Fibroblast of skin of abdomen (primary cell): ENCODE measurements around the gene CFAP119.

Source experiments
- DNase-seq: peaks from one replicate; pipeline ENCODE4 v3.0.0-alpha.2; 2013

Gene CFAP119

DNA sequence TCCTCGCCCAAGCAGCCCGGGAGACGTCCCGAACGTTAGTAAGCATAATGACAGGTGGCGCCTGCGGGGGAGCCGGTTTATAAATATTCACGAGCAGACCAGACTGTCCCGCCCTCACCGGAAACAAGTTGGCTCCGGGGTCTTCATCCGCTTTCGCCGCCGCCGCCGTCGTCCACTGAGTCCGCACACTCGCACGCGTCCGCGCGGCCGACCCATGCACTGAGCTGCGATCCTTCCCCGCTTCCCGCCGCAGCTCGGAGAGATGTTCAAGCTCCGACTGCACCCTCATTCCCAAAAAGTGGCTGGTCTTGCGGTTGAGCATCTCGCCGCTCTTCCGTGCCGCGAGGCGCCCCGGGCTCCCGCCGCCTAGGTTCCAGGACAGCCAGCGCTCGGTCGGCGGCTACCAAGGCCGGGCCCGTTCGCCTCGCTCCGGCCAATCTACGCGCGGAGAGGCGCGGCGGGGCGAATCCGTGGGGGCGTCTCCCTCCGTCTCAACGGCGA, 385 bp downstream of the CFAP119 start:
- DNase-seq: peak; percentile 23

GRCh38 chr16:30760577-30761426, 1.1 kb downstream of the CFAP119 start:
- DNase-seq: no peak

DNA sequence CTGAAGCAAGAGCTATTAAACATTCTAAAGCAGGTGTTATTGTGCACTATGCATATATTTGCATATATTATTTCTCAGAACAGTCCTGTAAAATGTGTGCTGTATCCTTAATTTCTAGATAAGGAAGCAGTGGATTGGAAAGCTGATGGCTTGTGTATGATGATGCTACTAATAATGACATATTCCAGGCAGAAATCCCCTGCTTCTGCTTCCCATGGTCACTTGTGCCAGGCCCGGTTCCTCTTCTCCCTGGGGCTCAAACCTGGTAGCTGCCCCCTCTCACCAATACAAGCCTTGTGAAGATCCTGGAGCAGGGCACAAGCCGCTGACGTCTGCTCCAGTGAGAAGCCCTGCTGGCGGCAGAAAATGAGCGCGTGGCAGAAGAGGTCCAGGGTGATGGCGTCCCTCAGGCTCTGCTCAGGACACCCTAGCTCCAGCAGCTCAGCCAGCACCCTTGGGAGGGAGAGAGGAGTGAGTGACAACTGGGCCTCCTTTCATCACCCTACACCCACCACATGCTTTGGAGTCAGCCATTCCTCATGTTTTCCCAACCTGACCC, 1.8 kb downstream of the CFAP119 start:
- DNase-seq: no peak

DNA sequence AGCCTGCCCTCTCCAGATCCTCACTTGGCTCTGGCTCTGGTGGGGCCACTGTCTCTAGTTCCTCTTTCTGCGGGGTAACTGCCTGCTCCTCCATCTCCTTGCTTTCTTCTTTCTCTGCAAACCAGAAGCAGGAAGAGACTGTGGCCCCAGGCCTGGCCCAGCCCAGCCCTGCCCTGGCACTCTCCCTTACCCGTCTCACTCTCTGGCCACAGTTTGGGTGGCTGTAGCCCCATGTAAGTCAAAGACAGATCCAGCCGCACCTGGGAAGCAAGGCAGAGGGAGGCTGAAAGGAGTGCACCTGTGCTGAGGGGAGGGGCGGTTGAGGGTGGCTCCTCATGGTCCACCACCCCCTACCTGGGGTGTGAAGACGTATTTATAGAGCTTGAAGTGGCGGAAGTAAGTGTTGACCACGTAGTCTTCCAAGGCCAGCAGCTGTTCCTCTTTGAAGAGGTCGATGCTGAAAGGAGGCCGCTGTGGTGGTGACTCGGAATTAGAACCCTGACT, 2.8 kb downstream of the CFAP119 start:
- DNase-seq: no peak

DNA sequence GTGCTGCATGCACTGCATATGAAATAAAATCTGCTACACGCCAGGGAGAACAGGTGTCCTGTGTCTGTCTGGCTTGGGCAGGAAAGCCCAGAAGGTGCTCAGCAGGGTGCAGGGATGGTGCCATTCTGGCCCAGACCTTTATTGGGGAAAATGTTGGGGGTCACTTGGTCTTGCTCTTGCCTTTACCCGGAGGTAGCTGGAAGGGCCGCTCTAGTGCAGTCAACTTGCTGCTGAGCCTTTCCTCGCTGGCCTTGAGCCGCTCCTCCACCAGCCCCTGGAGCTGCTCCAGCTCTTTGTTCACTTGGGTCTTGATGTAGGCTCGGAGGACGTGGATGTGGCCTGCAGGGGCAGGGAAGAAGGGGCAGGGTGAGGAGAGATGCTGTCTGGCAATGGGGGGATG, 4.5 kb downstream of the CFAP119 start:
- no peak for DNase-seq

DNA sequence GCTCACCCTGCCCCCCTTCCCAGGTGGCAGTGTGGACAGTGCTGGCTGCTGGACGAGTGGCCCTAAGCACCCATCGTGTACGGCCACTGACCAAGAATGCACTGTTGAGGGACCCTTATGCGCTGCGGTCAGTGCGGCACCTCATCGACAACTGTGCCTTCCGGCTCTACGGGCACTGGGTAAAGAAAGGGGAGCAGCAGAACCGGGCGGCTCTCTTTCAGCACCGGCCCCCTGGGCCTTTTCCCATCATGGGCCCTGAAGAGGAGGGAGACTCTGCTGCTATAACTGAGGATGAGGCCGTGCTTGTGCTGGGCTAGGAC, 5.1 kb downstream of the CFAP119 start:
- no peak for DNase-seq

DNA sequence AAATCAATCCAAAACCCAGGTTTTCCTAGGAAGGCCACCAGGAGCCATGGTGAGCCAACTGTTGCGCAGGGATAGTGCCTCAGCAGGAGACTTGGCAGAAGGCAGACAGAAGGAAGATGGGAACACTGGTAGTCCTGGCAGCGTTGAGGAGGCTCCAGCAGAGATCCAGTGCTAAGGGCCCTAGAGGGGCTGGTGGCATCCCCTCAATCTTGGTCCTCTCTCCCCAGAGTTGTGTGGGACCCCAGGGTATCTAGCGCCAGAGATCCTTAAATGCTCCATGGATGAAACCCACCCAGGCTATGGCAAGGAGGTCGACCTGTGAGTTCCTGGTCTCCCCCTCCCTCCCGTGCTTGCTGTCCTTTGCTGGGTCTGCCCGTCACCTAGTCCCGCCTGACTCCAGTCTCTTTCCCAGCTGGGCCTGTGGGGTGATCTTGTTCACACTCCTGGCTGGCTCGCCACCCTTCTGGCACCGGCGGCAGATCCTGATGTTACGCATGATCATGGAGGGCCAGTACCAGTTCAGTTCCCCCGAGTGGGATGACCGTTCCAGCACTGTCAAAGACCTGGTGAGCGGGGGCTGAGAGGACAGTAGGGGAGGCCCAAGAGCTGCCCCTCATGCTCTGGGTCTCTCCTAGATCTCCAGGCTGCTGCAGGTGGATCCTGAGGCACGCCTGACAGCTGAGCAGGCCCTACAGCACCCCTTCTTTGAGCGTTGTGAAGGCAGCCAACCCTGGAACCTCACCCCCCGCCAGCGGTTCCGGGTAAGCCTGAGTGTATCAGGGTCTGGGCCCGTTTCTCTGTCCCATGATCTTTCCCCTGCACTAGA, 5.7 kb downstream of the CFAP119 start:
- DNase-seq: no peak

DNA sequence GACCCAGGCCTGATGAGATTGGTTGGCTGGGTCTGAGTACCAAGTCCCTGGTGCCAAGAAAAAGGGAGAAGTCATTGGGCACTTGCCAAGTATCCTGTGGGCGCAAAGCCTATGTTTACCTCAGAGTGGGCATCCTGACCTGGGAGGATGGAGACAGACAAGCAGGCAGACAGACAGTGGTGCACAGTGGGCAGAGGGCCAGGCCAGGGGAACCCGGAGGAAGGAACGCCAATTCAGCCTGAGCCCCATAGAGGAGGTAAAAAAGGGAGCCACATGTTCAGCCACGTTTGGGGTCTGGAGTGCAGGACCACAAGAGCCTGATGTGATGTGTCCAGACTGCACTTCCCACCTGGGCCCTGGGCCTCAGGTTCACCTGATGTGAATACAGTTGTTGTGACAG, 8.3 kb downstream of the CFAP119 start:
- no peak for DNase-seq

DNA sequence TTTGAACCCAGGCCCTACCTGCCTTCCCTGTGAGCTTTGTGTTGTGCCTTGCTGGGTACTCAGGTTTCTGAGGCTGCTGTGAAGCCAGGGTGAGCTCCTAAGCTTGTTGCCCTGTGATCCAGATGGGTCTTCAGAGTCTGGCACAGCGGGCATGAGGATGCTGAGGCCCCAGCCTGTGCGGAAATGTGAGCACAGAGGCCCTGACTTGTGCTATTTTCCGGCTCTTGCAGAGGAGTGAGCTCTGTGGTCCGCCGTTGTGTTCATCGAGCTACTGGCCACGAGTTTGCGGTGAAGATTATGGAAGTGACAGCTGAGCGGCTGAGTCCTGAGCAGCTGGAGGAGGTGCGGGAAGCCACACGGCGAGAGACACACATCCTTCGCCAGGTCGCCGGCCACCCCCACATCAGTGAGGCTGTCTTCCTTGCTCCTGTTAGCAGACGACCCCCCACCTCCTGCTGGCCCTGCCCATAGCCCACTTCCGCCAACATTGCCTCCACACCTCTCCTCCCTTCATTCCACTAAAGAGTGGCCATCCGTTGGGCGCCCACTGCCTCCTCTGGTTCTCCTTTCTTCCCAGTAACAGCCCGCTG, 10.9 kb downstream of the CFAP119 start:
- no peak for DNase-seq

DNA sequence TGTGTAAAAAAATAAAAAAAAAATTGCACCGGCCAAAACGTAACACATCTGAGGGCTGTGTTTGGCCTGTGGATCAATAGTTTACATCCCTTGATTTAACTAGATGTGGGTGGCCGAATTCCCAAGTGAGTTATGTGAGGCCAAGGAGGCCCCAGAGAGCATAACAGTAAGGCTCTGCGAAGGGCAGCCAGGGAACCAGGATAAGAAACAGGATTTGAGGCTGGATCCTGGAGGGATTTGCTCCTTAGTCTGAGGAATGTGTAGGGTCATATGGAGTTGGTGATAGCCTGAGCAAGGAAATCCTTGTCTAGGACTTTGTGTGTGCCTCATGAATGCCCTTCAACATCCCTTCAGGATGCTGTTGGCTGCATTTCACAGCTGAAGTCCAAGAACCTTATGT, 11.7 kb downstream of the CFAP119 start:
- DNase-seq: no peak

- peak; percentile 34 for DNase-seq
Observed at GRCh38 chr16:30748634-30749445, 13.0 kb downstream of the CFAP119 start.

GRCh38 chr16:30747799-30748633, 13.8 kb downstream of the CFAP119 start, which contains the start of gene PHKG2:
Gene PHKG2, plus strand, starts transcription at chr16:30748425. Its CDS starts 396 bp downstream, at chr16:30748821.
- peak; percentile 99 for DNase-seq

DNA sequence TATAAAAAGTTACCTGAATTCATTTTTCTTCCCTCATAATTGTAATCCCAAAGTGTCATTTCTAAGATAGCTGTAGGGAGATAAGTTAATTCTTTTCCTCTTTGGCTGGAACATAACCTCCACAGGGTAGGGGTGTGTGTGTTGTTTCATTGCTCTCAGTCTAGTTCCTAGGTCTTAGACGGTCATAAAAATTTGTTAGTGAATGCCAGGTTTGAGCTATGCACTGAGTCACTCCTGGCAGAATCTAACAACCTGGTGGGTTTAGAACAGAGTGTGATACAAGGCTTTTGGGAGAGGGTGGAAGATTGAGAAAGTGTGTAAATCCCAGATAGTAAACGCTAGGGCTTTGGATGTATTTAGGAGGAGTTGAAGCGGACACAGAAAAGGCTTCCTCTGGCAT, 14.5 kb downstream of the CFAP119 start:
- DNase-seq: peak; percentile 11

DNA sequence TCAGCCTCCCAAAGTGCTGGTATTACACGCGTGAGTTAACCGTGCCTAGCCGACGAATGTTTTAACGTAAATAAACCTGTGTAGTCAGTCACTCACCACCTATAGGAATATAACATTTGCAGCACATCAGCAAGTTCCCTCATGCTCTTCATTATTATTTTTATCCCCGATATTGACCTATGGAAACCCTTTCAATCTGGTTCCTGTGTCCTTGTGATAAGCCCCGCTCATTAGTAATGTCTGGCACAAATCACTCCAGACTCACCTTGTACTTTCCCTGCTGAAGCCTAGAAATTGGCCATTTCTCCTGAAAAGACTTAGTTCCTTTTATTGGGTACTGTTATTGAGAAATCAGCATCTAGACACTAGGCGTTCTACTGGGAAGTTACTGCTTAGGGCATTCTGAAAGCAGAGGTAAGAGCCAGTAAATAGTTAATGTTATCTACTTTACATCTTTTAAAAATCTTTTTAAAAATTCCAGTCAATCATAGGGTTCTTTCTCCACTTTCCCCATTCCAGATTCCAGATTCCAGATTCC, 15.2 kb downstream of the CFAP119 start:
- no peak for DNase-seq

- no peak for DNase-seq
Observed at GRCh38 chr16:30745082-30745481, 16.8 kb downstream of the CFAP119 start.

- no peak for DNase-seq
Observed at GRCh38 chr16:30744183-30744582, 17.7 kb downstream of the CFAP119 start.

- DNase-seq: no peak
Observed at GRCh38 chr16:30743716-30744115, 18.1 kb downstream of the CFAP119 start.

DNA sequence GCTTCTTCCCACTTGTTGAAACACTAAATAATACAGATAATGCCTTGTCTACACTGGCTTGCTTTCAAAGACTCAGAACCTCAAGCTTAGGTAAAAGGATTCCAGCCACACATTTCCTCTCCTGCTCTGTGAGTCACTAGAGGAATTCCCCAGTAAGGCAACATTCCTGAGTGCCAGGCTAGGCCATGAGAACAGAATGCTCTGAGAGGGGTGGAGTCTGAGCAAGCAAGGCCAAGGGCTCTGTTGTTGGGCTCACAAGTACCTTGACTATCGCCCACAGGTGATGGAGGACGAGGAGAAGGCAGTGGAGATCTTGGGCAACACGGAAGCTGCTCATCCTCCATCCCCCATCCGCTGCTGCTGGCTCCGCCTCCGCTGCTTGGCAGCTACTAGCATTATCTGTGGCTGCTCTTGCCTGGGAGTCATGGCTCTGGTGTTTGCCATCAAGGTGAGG, 20.4 kb downstream of the CFAP119 start:
- DNase-seq: peak; percentile 78

GRCh38 chr16:30740364-30741251, 21.3 kb downstream of the CFAP119 start:
- DNase-seq: peak; percentile 21
